ENCODE measurements around the gene ATP2A1.
"Not testable (repeated sequence)": the region's sequence is repeated elsewhere in the genome, so short reads cannot be mapped to it uniquely, and the experiment has no call there.

The ATP2A1 gene

GRCh38 chr16:28883221-28883996 lies 5.1 kb downstream of the ATP2A1 start:
- DNase-seq, result no peak

- DNase-seq, result no peak
These were observed 5.8 kb downstream of the ATP2A1 start for GRCh38 chr16:28884045-28884444.

GRCh38 chr16:28886945-28887344 lies 8.7 kb downstream of the ATP2A1 start:
- no peak for DNase-seq

GRCh38 chr16:28890355-28890754 lies 12.1 kb downstream of the ATP2A1 start:
- not testable (repeated sequence) for DNase-seq

GRCh38 chr16:28891964-28892890 lies 13.9 kb downstream of the ATP2A1 start:
- DNase-seq, result no peak

GRCh38 chr16:28893291-28893690 lies 15.0 kb downstream of the ATP2A1 start:
- DNase-seq, result no peak

- DNase-seq, result no peak
These were observed 17.3 kb downstream of the ATP2A1 start for GRCh38 chr16:28895609-28896008.

GRCh38 chr16:28897826-28898225 lies 19.5 kb downstream of the ATP2A1 start:
- DNase-seq, result no peak

GRCh38 chr16:28898266-28898665 lies 20.0 kb downstream of the ATP2A1 start:
- no peak for DNase-seq

GRCh38 chr16:28898942-28899341 lies 20.7 kb downstream of the ATP2A1 start:
- DNase-seq, result no peak

- no peak for DNase-seq
These were observed 21.7 kb downstream of the ATP2A1 start for GRCh38 chr16:28899882-28900590.

- DNase-seq, result no peak
These were observed 22.3 kb downstream of the ATP2A1 start for GRCh38 chr16:28900601-28901000.

- DNase-seq, result no peak
These were observed 23.6 kb downstream of the ATP2A1 start for GRCh38 chr16:28901862-28902261.

- DNase-seq, result no peak
These were observed 24.6 kb downstream of the ATP2A1 start for GRCh38 chr16:28902909-28903308.

- DNase-seq, result no peak
These were observed 25.2 kb downstream of the ATP2A1 start for GRCh38 chr16:28903344-28904042.

- no peak for DNase-seq
These were observed 26.1 kb downstream of the ATP2A1 start for GRCh38 chr16:28904363-28904762.

GRCh38 chr16:28904828-28905227 lies 26.5 kb downstream of the ATP2A1 start:
- DNase-seq, result no peak

GRCh38 chr16:28905229-28905754 lies 27.0 kb downstream of the ATP2A1 start:
- DNase-seq, result no peak

GRCh38 chr16:28905800-28906372 lies 27.6 kb downstream of the ATP2A1 start:
- DNase-seq, result no peak

GRCh38 chr16:28910086-28911031 lies 32.1 kb downstream of the ATP2A1 start:
- DNase-seq, result no peak

- DNase-seq, result no peak
These were observed 34.3 kb downstream of the ATP2A1 start for GRCh38 chr16:28912558-28912957.
